Muscle of back (tissue), 11 donors: ENCODE measurements around the gene TMEM229B. TPM values are rescaled to one million over a fixed set of nuclear protein-coding genes. Genes with fewer than 3 reads are reported as not detected.
A peak's percentile ranks its signal among the peaks of the same experiment; 100 is the strongest.

Source experiments
- DNase-seq, 3 donors: peaks; one replicate each; pipeline versions ENCODE4 v3.0.0 to v3.0.0-alpha.2; 2013
- polyA plus RNA-seq, 10 donors: library from polyadenylated mRNA; unstranded; fragments of 120-200 nt; gene quantifications; one replicate each; pipeline ENCODE4 v1.2.1, GENCODE V29; 2013; ENCODE audit not compliant: insufficient read length in 10 of 10

Gene TMEM229B
- polyA plus RNA-seq, 10 donors, result 0.17 to 1.3 (median 0.47) TPM

DNA sequence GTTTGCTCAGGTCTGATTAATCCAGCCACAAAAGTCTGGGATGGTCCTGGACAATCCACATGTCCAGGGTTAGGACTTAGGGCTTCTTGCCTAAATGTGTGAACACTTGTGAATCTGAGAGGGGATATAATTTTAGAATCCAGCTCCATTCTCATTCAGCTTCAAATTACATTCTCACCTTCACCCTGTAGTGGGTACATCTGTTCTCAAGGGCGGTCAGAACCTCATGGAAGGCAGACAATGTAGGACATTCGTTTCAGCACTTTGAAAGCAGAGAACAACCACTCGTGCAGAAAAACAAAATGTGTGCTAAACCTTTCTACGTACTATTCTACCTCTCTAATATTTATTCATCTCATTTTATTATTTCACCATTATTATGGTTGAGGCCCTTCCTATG is 1.2 kb downstream of the TMEM229B start:
- no peak for DNase-seq

- no peak for DNase-seq
Measured at GRCh38 chr14:67486890-67487289, 1.6 kb downstream of the TMEM229B start.

DNA sequence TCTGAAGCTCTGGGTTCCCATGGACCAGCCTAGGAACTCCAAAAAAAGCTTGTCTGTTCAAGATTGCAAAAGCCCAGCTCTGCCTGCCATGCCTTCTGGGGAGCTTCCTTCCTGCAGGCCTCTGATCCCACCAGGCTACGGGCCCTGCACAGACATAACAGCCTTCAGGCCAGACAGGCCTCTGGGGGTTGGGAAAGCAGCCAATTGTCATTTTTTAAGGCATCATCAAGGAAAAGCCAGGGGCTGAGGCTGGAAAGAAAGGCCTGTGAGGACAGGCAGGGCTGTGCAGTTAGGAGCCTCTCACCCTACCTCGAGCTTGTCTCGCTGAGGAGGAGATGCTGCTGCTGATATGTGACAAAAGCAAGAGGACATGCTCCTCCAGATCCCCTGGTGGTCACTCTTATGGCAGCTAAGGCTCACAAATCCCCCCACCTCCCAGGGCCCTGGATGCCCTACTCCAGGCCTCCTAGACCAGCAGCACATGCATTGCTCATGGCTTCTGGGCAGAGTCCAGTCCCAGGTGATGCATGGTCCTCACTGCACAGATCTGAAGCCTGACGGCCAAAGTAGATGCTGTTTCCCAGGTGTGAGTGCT is 2.9 kb downstream of the TMEM229B start:
- DNase-seq, result peak in 2 of 3 donors; percentile 9 to 26

DNA sequence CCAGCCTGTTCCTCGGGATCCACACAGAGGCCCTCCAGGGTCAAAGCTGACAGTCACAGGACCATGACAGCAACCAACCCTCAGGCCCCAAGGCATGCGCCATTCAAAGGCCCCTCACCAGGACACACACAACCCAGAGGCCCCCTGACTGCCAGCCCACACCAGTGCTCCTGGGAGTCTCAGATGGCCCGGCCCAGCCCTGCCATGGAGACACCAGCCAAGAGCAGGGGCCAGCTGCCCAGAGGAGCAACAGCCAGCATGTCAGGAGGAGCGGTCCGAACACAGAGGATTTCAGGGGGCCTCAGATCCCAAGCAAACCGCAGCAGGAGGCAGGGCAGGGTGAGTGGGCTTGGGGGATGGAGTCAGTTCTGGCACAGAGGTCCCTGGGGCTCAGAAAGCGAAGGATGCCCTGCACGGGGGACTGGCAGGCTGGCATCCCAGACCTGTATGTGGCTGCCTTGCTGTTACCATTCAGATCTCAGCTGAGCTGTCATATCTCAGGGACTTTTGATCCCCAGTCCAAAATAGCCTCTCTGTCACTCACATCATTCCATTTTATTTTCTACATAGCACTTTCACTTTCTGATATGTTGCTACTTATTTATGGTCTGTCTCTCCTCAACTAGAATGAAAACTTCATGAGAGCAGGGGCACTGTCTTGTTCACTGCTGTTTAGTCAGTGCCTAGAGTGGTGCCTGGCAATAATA is 4.8 kb downstream of the TMEM229B start:
- no peak for DNase-seq

- no peak for DNase-seq
Measured at GRCh38 chr14:67482231-67483164, 6.0 kb downstream of the TMEM229B start.

DNA sequence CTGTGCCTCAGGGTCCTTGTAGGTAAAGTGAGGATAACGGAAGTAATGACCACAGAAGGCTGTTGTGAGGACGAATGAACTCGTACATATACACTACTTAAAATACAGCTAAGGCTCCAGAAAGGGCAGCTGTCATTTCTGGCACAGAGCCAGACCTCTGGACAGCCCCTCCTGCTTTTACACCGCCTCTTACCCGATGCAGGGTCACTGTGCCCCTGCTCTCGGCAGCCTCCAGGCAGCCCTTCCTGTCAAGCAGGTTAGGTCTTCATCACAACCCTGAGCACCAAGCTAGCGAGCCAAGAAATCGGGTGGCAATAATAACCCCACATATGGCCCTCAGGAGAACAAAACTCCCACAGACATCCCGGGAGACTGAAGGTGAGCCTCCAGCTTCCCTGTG is 8.5 kb downstream of the TMEM229B start:
- peak in 2 of 3 donors; percentile 33 to 52 for DNase-seq

DNA sequence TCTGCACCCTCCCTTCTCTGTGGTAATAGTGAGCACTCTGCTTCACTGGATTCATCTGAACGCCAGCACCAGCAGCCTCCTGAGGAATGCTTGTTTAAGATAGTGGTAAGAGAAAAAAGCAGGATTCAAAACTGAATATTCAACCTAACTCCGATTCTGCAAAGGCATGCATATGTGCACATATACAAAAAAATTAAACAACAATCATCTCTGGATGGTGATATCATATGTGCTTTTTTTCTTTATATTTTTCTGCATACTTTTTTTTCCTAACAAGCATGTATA is 9.8 kb downstream of the TMEM229B start:
- DNase-seq, result no peak

GRCh38 chr14:67477926-67478799 is 10.4 kb downstream of the TMEM229B start:
- no peak for DNase-seq

DNA sequence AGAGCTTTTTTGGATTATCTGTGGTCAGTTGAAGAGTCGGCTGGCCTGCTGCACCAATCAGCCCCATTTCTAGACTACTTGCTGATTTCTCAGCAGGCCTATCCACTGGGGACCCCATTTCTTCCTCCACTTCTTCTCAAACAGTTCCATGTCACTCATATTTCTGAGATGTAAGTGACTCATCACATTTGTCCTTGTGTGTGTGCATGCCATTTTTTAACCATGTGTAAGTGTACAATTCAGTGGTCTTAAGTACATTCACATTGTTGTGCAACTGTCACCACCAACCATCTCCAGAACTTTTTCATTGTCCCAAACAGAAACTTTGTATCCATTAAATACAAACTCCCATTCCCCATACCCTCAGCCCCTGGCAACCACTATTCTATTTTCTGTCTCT is 14.2 kb downstream of the TMEM229B start:
- no peak for DNase-seq

- DNase-seq, result no peak
Measured at GRCh38 chr14:67473290-67474082, 15.0 kb downstream of the TMEM229B start.

DNA sequence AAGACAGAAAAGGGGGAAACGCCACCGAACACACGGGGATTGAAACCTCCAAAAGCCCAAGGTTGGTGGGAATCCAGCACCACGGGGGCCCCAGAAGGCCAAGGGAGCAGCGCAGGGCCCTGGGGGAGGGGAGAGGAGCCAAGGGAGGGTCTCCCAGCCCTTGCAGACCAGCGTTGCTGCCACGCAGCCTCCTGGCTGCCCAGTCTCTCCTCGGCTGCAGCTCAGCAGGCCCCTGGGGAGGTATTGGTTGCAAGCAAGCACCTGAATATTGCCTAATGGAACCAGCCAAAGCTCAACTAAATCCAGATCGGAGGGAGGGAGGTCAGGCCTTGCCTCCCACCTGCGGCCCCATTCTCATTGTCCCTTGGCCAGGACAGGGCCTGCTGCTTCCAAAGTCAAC is 15.8 kb downstream of the TMEM229B start:
- no peak for DNase-seq

DNA sequence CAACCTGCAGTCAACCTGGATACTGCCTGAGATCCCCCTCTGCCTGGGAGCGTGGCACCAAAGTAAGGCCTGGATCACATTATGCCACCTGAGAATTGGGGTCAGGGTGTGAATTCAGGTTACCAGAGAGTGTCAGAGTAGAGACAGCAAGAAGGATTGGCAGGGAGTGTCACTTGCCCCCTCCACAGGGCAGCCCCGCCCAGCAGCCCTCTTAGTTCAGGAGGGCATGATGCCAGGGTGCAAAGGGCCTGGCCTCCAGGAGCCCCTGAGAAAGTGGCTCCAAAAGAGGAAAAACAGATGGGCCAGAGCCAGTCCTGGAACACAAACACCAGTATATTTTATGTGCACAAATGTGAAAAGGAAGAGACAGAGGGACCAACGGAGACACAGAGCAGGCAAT is 18.6 kb downstream of the TMEM229B start:
- no peak for DNase-seq

GRCh38 chr14:67468378-67468730 is 20.2 kb downstream of the TMEM229B start:
- DNase-seq, result no peak

DNA sequence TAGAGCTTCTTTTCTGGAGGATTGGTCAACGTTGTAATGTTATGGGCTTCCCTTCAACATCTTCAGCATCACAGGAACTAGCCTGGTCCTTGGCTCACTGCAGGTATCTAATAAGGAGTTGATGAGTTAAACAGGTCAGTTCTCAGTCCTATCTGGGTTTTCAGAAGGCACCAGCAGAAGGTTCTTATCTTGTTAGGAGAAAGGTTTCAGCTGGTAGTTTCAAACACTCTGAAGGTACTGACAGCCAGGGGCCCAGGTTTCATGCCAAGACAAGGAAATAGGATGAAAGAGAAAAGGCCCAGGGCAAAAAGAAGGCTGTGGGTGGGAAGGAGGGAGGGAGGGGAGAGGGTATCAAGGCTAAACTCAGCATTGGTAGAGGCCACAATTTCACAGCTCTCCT is 21.4 kb downstream of the TMEM229B start:
- DNase-seq, result no peak

GRCh38 chr14:67464879-67465278 is 23.6 kb downstream of the TMEM229B start:
- DNase-seq, result no peak

DNA sequence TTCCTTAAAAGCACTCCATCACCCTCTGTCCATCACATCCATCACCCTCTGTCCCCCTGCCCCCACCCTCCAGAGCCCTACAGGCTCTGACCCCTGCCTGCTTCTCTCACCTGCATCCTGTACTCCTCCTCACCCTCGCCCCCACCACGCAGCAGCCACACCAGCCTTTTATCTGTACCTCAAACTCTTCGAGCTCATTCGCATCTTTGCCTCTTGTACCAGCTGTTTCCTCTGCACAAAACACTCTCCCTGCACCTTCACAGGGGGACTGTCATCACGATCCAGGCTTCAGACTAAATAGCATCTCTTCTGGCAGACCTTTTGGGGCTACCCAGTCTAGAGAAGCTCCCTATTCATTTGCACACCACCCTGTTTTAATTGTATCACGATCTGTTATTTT is 24.1 kb downstream of the TMEM229B start:
- no peak for DNase-seq

- no peak for DNase-seq
Measured at GRCh38 chr14:67463900-67464299, 24.6 kb downstream of the TMEM229B start.

DNA sequence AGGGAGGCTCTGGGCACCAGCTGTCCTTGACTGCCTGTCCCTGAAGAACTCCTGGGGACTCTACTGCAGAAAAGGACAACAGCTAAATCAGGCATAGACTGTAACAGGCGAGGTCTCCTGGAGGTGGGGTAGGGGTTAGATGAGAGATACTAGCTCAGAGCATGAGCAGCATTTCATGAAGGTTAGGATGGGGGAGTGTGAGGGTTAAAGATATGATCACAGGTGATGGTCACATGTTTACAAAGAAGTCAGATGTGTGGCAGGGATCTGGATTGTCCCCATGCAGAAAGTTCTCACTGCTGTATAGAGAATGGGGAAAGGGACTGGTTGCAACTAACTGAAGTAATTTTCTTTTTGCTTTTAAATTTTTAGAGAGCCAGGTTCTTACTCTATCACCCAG is 26.5 kb downstream of the TMEM229B start:
- DNase-seq, result no peak

- DNase-seq, result no peak
Measured at GRCh38 chr14:67461341-67461985, 27.1 kb downstream of the TMEM229B start.

- DNase-seq, result no peak
Measured at GRCh38 chr14:67459336-67459735, 29.2 kb downstream of the TMEM229B start.

DNA sequence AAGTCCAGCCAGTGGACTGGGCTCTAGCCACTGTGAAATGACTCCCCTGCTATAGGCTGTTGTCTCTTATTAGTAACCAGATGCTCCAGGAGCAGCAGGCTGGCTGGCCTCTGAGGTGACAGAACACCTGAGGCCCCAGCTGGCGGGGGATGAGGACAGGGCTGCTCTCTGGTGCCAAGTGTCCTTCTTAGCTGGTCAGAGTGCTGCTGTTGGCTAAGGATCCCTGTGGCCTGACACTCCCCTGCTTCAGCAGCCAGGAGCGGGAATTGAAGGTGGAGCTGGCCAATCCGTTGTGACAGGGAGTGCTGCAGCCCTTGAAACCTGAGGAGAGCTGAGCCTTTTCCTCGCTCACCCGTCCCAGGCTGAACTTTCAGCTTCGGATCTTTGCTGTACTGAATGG is 30.7 kb downstream of the TMEM229B start:
- DNase-seq, result peak in 2 of 3 donors; percentile 24 to 37
